ENCODE results near the gene MRPL48. TPM values are rescaled to one million over a fixed set of nuclear protein-coding genes. Genes with fewer than 3 reads are reported as not detected.

MRPL48 gene
- total and polyA plus RNA-seq, 2 donors (not counting 1 experiment from before 2014, with no cell fraction given): 19.1 to 28.3 TPM

- peaks cover 90% of the 10 kb centered on the region for H3K79me2 ChIP-seq (ENCODE audit: control insufficient read depth, insufficient read depth, low read length)
- H3K4me3 ChIP-seq (ENCODE audit: control extremely low read depth in 1 of 5, extremely low read depth in 1 of 5, insufficient read depth in 1 of 5, low read depth in 2 of 5, low read length in 4 of 5): no peak overlapping the region
- 96% methylated on average over 10 of the region's 14 CpGs for WGBS (ENCODE audit: insufficient coverage)
- no peak overlapping the region for H3K27ac Mint-ChIP-seq
- H3K4me1 ChIP-seq (ENCODE audit: control insufficient read depth in 2 of 2, insufficient read depth in 2 of 2, low read length in 2 of 2): peaks cover 6% of the 10 kb centered on the region in 2 donors
- no peaks in the 10 kb centered on the region for H3K9me3 Mint-ChIP-seq (ENCODE audit: insufficient read depth)
- H3K4me2 ChIP-seq (replicated peaks; ENCODE audit: low read depth, low read length, poor library complexity, severe bottlenecking): no peak overlapping the region
- intact Hi-C loops (cut with micrococcal nuclease): no loop called here
- no peak overlapping the region for H3K4me3 Mint-ChIP-seq
- H3K9ac ChIP-seq (ENCODE audit: low read length): no peak overlapping the region
- H2AFZ ChIP-seq (ENCODE audit: insufficient read depth, low read depth, low read length, poor library complexity, severe bottlenecking): no peak overlapping the region
- H3K36me3 ChIP-seq (replicated peaks in 1 of 2; ENCODE audit: control extremely low read depth in 1 of 2, control insufficient read depth in 1 of 2, extremely low read depth in 1 of 2, insufficient read depth in 2 of 2, low read length in 1 of 2): no peaks in the 10 kb centered on the region
- DNase-seq (no peak), ATAC-seq (ENCODE audit: low read depth) (no peak)
- peaks cover 36% of the 10 kb centered on the region for H3K4me1 Mint-ChIP-seq
- no peaks in the 10 kb centered on the region for H3K27me3 Mint-ChIP-seq
- no peaks in the 10 kb centered on the region for H3K9me3 ChIP-seq (ENCODE audit: control extremely low read depth in 1 of 3, control insufficient read depth in 2 of 3, insufficient read depth in 1 of 3, low read length in 2 of 3)
- peaks cover 64% of the 10 kb centered on the region for H4K20me1 ChIP-seq (ENCODE audit: control insufficient read depth, insufficient read depth, low read length, poor library complexity, severe bottlenecking)
- CTCF ChIA-PET: no interaction called here
- TF ChIP-seq EZH2 (IDR thresholded peaks at IDR 0.05; ENCODE audit: borderline replicate concordance, insufficient read depth, low read depth, low read length, poor library complexity, severe bottlenecking): no peak
- no peak for TF ChIP-seq CTCF (IDR thresholded peaks at IDR 0.05)
- no peak overlapping the region for H3K27ac ChIP-seq (ENCODE audit: low read length in 2 of 2)
- no peaks in the 10 kb centered on the region for H3K27me3 ChIP-seq (replicated peaks in 1 of 4; ENCODE audit: control extremely low read depth in 1 of 4, control insufficient read depth in 3 of 4, insufficient read depth in 4 of 4, low read length in 3 of 4)
- POLR2A ChIA-PET: no interaction called here
Measured at GRCh38 chr11:73752216-73752867, 35.3 kb upstream of the MRPL48 start.

- Histone ChIP-seq H3K9ac (ENCODE audit: low read length) (no peak overlapping the region), H3K9me3 (ENCODE audit: control extremely low read depth in 1 of 3, control insufficient read depth in 2 of 3, insufficient read depth in 1 of 3, low read length in 2 of 3) (no peaks in the 10 kb centered on the region), H3K4me2 (replicated peaks; ENCODE audit: low read depth, low read length, poor library complexity, severe bottlenecking) (no peak overlapping the region), H3K4me3 (ENCODE audit: control extremely low read depth in 1 of 5, extremely low read depth in 1 of 5, insufficient read depth in 1 of 5, low read depth in 2 of 5, low read length in 4 of 5) (no peak overlapping the region), H3K4me1 (ENCODE audit: control insufficient read depth in 2 of 2, insufficient read depth in 2 of 2, low read length in 2 of 2) (peaks cover 6% of the 10 kb centered on the region in 2 donors), H3K27me3 (replicated peaks in 1 of 4; ENCODE audit: control extremely low read depth in 1 of 4, control insufficient read depth in 3 of 4, insufficient read depth in 4 of 4, low read length in 3 of 4) (no peaks in the 10 kb centered on the region), H2AFZ (ENCODE audit: insufficient read depth, low read depth, low read length, poor library complexity, severe bottlenecking) (no peak overlapping the region), H3K36me3 (replicated peaks in 1 of 2; ENCODE audit: control extremely low read depth in 1 of 2, control insufficient read depth in 1 of 2, extremely low read depth in 1 of 2, insufficient read depth in 2 of 2, low read length in 1 of 2) (no peaks in the 10 kb centered on the region), H4K20me1 (ENCODE audit: control insufficient read depth, insufficient read depth, low read length, poor library complexity, severe bottlenecking) (peaks cover 64% of the 10 kb centered on the region), H3K79me2 (ENCODE audit: control insufficient read depth, insufficient read depth, low read length) (peaks cover 90% of the 10 kb centered on the region), H3K27ac (ENCODE audit: low read length in 2 of 2) (no peak overlapping the region)
- 99% methylated on average over 7 of the region's 7 CpGs for WGBS (ENCODE audit: insufficient coverage)
- no peak overlapping the region for H3K27ac Mint-ChIP-seq
- no peak for TF ChIP-seq CTCF (IDR thresholded peaks at IDR 0.05)
- no peak for TF ChIP-seq EZH2 (IDR thresholded peaks at IDR 0.05; ENCODE audit: borderline replicate concordance, insufficient read depth, low read depth, low read length, poor library complexity, severe bottlenecking)
- ATAC-seq (ENCODE audit: low read depth): no peak
- no peak for DNase-seq
- intact Hi-C loops (cut with micrococcal nuclease): no loop called here
- CTCF ChIA-PET: no interaction called here
- no peak overlapping the region for H3K4me3 Mint-ChIP-seq
- H3K9me3 Mint-ChIP-seq (ENCODE audit: insufficient read depth): no peaks in the 10 kb centered on the region
- POLR2A ChIA-PET: no interaction called here
- H3K4me1 Mint-ChIP-seq: peaks cover 34% of the 10 kb centered on the region
- no peaks in the 10 kb centered on the region for H3K27me3 Mint-ChIP-seq
Measured at GRCh38 chr11:73752903-73753302, 34.8 kb upstream of the MRPL48 start.
